Transverse colon (tissue), 3 donors: ENCODE data around the gene UBE2E2.

Experiments
- CTCF ChIP-seq, 5 experiments: fragments of 200-600 bp in 3 of 5; fragments of 450-650 bp in 2 of 5; sonication (generic) in 3 of 5; IDR thresholded peaks; 1 replicate in 2 of 5; 2 replicates in 3 of 5; pipeline ENCODE4 v1.5.1; 2016 to 2017; ENCODE audit warnings: antibody characterized with exemption in 5 of 5, inconsistent platforms in 3 of 5, mild to moderate bottlenecking in 2 of 5, moderate library complexity in 1 of 5
- POLR2A ChIP-seq: fragments of 450-650 bp; IDR thresholded peaks from one replicate; pipeline ENCODE4 v1.6.1; 2016; ENCODE audit warnings: antibody characterized with exemption, mild to moderate bottlenecking, moderate library complexity

GRCh38 chr3:23589602-23590001, 386.5 kb downstream of the UBE2E2 start:
- TF ChIP-seq CTCF (IDR thresholded peaks at IDR 0.05) (no peak), POLR2A (no peak)
